ENCODE data around the gene FOXN4.
A peak's percentile ranks its signal among the peaks of the same experiment; 100 is the strongest.

DNA sequence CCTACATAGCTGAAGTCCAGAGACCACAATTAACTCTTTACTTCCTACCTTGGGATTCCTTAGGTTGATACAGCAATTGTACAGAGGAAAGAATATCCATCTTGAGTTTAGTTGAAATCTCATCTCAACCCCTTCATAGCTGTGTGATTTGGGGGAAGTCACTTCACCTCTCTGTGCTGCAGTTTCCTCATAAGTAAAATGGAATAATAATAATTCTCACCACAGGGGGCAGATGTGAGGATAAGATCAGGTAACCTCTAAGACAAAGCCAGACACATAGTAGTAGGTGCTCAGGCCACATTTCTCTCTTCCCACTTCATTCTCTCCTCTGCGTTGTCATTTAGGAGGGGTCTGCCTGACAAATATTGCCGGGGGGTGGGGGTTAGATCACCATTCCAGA lies 6.7 kb downstream of the FOXN4 start:
- TF ChIP-seq, protein P1, sequence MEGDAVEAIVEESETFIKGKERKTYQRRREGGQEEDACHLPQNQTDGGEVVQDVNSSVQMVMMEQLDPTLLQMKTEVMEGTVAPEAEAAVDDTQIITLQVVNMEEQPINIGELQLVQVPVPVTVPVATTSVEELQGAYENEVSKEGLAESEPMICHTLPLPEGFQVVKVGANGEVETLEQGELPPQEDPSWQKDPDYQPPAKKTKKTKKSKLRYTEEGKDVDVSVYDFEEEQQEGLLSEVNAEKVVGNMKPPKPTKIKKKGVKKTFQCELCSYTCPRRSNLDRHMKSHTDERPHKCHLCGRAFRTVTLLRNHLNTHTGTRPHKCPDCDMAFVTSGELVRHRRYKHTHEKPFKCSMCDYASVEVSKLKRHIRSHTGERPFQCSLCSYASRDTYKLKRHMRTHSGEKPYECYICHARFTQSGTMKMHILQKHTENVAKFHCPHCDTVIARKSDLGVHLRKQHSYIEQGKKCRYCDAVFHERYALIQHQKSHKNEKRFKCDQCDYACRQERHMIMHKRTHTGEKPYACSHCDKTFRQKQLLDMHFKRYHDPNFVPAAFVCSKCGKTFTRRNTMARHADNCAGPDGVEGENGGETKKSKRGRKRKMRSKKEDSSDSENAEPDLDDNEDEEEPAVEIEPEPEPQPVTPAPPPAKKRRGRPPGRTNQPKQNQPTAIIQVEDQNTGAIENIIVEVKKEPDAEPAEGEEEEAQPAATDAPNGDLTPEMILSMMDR (CRISPR knock-in tag; IDR thresholded peaks at IDR 0.05), result peak; percentile 14; the same call in 1 of the 2 replicates
- TF ChIP-seq, protein P2, sequence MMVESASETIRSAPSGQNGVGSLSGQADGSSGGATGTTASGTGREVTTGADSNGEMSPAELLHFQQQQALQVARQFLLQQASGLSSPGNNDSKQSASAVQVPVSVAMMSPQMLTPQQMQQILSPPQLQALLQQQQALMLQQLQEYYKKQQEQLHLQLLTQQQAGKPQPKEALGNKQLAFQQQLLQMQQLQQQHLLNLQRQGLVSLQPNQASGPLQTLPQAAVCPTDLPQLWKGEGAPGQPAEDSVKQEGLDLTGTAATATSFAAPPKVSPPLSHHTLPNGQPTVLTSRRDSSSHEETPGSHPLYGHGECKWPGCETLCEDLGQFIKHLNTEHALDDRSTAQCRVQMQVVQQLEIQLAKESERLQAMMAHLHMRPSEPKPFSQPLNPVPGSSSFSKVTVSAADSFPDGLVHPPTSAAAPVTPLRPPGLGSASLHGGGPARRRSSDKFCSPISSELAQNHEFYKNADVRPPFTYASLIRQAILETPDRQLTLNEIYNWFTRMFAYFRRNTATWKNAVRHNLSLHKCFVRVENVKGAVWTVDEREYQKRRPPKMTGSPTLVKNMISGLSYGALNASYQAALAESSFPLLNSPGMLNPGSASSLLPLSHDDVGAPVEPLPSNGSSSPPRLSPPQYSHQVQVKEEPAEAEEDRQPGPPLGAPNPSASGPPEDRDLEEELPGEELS (CRISPR knock-in tag; IDR thresholded peaks at IDR 0.05), result no peak
- no peak for TF ChIP-seq ZNF549 (CRISPR knock-in tag; IDR thresholded peaks at IDR 0.05)
- TF ChIP-seq CHD4 (IDR thresholded peaks at IDR 0.05; ENCODE audit: borderline replicate concordance, low read length), result no peak
- no peak for TF ChIP-seq ZNF747 (CRISPR knock-in tag; IDR thresholded peaks at IDR 0.05; ENCODE audit: borderline replicate concordance)
- TF ChIP-seq STAG1 (CRISPR knock-in tag; IDR thresholded peaks at IDR 0.05), result no peak
